Lower leg skin (tissue), 3 donors: ENCODE measurements around the gene SH3BP1.

Experiments used
- CTCF ChIP-seq, 3 donors: fragments of 450-650 bp; IDR thresholded peaks; one replicate each; pipeline ENCODE4 v1.5.1; 2016; ENCODE audit warnings: antibody characterized with exemption in 3 of 3, mild to moderate bottlenecking in 3 of 3, moderate library complexity in 2 of 3
- POLR2A ChIP-seq, 2 donors: fragments of 450-650 bp; IDR thresholded peaks; one replicate each; pipeline ENCODE4 v1.6.1; 2016 to 2017; ENCODE audit warnings: antibody characterized with exemption in 2 of 2, mild to moderate bottlenecking in 1 of 2, moderate library complexity in 1 of 2

GRCh38 chr22:37616201-37617083 lies 23.0 kb upstream of the SH3BP1 start:
- TF ChIP-seq CTCF (IDR thresholded peaks at IDR 0.05) (no peak), POLR2A (IDR thresholded peaks at IDR 0.05) (no peak)
